HuH-7.5 (cell line): ENCODE measurements around the gene GRIA4.
A peak's percentile ranks its signal among the peaks of the same experiment; 100 is the strongest.

ENCODE experiments used
- DNase-seq: peaks from one replicate; pipeline ENCODE4 v3.0.0; 2011; ENCODE audit warnings: low spot score

Gene GRIA4

GRCh38 chr11:106012744-106013143 is 402.9 kb downstream of the GRIA4 start:
- DNase-seq, result no peak

- DNase-seq, result no peak
These were observed 404.2 kb downstream of the GRIA4 start for GRCh38 chr11:106014035-106014434.

- no peak for DNase-seq
These were observed 404.7 kb downstream of the GRIA4 start for GRCh38 chr11:106014620-106015019.

GRCh38 chr11:106015066-106015465 is 405.2 kb downstream of the GRIA4 start:
- DNase-seq, result no peak

GRCh38 chr11:106017093-106017492 is 407.2 kb downstream of the GRIA4 start:
- DNase-seq, result no peak

- no peak for DNase-seq
These were observed 411.5 kb downstream of the GRIA4 start for GRCh38 chr11:106021181-106021966.

- DNase-seq, result peak; percentile 65
These were observed 412.3 kb downstream of the GRIA4 start, which contains the start of gene MSANTD4 for GRCh38 chr11:106021967-106022794. Gene MSANTD4, minus strand, starts transcription at chr11:106022240. Its CDS starts 11,323 bp downstream, at chr11:106010917.

- DNase-seq, result no peak
These were observed 413.0 kb downstream of the GRIA4 start for GRCh38 chr11:106022795-106023275.

GRCh38 chr11:106030609-106031008 is 420.7 kb downstream of the GRIA4 start:
- no peak for DNase-seq

- no peak for DNase-seq
These were observed 421.4 kb downstream of the GRIA4 start for GRCh38 chr11:106031202-106031810.
